GM10248 (cell line): ENCODE data around the gene MAP7D2.
"Not testable (repeated sequence)": the region's sequence is repeated elsewhere in the genome, so short reads cannot be mapped to it uniquely, and the experiment has no call there.

Experiments
- CTCF ChIA-PET: fragments of 300-600 bp; sonication (Branson Sonifier 250); formaldehyde crosslinking; extraction: SDS; loops from one replicate; lab custom pipeline; 2021; ENCODE audit warnings: antibody characterized with exemption; lab: Yijun Ruan, JAX
- POLR2A ChIA-PET: fragments of 350-650 bp; sonication (Branson Sonifier 250); formaldehyde crosslinking; extraction: SDS; loops from one replicate; lab custom pipeline; 2020; ENCODE audit warnings: antibody characterized with exemption; lab: Yijun Ruan, JAX
- DNase-seq: peaks from one replicate; pipeline ENCODE4 v3.0.0; 2012; ENCODE audit errors: extremely low spot score
- TF ChIP-seq, protein P1 (sequence below): IDR thresholded peaks from 2 replicates; pipeline ENCODE4 v1.5.1; 2012; ENCODE audit warnings: mild to moderate bottlenecking, low read depth; ENCODE audit errors: extremely low read depth, missing control alignments, control extremely low read depth

The MAP7D2 gene

DNA sequence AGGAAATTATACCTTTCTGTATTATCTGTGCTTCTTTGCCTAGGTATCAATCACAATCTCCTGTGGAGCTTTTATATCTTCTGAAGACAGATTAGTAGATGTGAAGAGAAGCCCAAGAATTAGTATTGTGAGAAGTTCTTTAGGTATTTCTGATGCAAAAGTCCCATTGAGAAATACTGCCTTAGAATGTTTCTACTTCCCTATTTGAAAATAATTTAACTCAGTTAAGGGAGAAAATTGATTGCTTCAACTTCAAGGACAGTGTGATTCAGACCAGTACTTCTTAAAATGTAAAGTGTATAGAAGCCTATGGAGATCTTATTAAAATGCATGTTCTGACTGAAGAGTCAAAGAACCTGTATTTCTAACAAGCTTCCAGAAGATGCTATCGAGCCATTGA lies 16.0 kb upstream of the MAP7D2 start:
- ChIA-PET CTCF (no interaction called here), POLR2A (interaction anchor here (0.7 kb wide), 1 partner anchor 10 kb away, joined by 3 read pairs; no protein-coding TSS in a partner anchor)
- TF ChIP-seq, protein P1, sequence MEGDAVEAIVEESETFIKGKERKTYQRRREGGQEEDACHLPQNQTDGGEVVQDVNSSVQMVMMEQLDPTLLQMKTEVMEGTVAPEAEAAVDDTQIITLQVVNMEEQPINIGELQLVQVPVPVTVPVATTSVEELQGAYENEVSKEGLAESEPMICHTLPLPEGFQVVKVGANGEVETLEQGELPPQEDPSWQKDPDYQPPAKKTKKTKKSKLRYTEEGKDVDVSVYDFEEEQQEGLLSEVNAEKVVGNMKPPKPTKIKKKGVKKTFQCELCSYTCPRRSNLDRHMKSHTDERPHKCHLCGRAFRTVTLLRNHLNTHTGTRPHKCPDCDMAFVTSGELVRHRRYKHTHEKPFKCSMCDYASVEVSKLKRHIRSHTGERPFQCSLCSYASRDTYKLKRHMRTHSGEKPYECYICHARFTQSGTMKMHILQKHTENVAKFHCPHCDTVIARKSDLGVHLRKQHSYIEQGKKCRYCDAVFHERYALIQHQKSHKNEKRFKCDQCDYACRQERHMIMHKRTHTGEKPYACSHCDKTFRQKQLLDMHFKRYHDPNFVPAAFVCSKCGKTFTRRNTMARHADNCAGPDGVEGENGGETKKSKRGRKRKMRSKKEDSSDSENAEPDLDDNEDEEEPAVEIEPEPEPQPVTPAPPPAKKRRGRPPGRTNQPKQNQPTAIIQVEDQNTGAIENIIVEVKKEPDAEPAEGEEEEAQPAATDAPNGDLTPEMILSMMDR, result no peak
- DNase-seq, result no peak

DNA sequence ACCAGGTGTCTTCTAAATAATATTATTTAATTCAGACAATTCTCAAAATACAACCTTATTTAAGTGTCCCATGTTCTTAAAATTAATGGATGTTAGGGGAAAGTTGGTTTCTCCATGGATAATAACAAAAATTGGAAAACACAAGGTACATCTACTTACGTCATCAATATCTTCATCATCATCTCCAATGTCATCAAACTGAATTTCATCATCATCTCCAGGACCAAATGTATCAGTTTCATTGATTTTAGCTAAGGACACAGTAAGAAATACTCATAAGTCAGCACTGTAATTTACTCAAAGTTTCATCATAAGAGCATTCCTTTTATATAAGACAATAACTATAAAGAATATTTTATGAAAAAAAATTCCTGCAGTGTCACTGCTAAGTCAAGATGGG lies 13.7 kb upstream of the MAP7D2 start:
- ChIA-PET POLR2A (no interaction called here), CTCF (no interaction called here)
- DNase-seq, result no peak
- TF ChIP-seq, protein P1, result no peak

DNA sequence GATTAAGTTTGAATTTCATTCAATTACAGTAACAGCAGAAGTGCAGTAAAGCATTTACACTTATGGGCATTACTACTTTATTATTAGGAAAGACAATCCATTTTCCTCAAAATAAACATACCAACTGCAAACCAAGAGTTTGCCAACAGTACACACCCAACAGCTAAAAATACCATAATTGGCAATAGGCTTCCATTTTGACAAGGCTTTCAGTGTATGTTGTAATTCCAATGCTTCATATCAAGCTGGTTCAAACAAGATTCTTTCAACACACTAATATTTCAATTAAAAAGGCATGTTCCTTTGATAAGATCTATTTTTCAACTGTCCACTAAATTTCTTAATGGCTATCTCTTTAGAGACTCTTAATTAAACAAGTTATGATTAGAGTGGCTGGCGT lies 12.8 kb upstream of the MAP7D2 start:
- POLR2A ChIA-PET, result no interaction called here
- CTCF ChIA-PET, result no interaction called here
- TF ChIP-seq, protein P1, result no peak
- no peak for DNase-seq

DNA sequence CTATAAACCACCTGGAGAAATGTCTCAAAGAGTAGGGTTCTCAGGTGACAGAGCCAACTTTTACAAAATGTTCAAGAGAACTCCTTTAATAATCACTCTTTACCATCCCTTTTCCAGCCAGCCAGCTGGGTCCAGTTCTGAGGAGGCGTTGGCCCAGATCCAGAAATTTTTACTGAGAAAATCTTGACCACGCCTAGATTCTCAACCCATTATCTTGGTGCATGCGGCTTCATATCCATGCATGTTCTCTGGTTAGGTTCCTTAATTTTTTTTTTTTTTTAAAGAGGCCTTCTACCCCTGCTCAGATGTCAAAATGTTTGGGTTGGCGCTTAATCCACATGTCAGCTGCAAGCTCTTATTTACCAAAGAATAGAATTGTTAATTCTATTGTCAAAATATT lies 12.0 kb upstream of the MAP7D2 start:
- ChIA-PET POLR2A (no interaction called here), CTCF (no interaction called here)
- TF ChIP-seq, protein P1, result no peak
- no peak for DNase-seq

DNA sequence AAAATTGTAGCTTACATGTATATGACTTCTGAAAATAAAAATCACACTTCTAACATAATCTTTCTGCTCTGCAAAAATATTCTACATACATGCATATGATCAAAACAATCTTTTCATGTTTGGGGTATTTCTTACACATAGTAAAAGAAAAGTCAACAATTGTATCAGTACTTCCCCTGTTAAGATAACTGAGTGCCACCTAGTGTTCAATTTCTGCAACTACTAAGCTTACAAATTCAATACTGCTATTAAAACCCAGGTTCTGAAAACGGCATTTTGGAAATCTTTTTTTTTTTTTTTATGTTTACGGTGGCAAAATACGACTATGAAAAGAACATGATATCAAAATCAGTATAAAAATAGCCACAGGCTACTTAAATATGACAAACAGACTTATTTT lies 10.7 kb upstream of the MAP7D2 start:
- CTCF ChIA-PET, POLR2A ChIA-PET, DNase-seq: not testable (repeated sequence)

DNA sequence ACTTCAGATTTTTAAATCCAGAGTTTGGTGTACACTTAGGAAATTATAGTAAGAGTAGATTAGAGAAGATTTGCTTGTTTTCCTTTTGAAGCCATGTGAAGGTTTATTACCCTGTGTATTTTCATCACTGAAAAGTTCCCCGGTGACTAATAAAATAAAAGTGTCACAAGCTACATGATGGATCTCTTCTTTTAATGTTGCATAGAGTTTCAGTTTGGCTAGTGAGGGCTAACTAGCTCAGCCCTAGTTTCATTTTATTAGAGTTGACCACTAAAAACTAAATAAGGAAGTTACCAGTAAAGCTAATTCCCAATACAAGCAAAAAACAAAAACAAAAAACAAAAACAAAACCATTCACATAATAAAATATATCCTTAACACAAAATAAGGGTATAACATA lies 10.1 kb upstream of the MAP7D2 start:
- POLR2A ChIA-PET, DNase-seq, CTCF ChIA-PET: not testable (repeated sequence)

DNA sequence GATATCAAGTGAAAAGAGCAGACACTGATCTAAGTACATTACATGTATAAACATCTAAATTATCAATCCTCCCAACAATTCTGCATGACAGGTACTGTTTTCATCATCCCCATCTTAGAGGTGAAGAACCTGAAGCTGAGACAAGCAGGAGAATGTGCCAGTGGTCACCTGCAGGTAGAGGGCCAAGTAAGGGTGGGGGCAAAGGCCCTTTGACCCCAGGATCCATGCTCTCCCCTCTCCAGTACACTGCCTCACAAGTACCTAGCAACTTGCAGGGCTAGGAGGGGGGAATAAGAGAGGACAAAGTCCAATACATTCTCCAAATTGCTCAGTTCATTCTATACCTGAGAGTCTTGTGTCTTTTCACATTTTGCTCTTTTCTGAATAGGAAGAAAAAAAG lies 8.3 kb upstream of the MAP7D2 start:
- TF ChIP-seq, protein P1, result no peak
- CTCF ChIA-PET, result no interaction called here

More for the DNA sequence above, 8.3 kb upstream of the MAP7D2 start:
- DNase-seq, result no peak
- POLR2A ChIA-PET, result no interaction called here
